ENCODE measurements around the gene REEP5. TPM values are rescaled to one million over a fixed set of nuclear protein-coding genes. Genes with fewer than 3 reads are reported as not detected.

REEP5 gene
- total and polyA plus RNA-seq, 2 of the 13 experiments (the other 11 are each of a cell fraction or from before 2014, with no cell fraction given): 49.4 to 239 TPM

DNA sequence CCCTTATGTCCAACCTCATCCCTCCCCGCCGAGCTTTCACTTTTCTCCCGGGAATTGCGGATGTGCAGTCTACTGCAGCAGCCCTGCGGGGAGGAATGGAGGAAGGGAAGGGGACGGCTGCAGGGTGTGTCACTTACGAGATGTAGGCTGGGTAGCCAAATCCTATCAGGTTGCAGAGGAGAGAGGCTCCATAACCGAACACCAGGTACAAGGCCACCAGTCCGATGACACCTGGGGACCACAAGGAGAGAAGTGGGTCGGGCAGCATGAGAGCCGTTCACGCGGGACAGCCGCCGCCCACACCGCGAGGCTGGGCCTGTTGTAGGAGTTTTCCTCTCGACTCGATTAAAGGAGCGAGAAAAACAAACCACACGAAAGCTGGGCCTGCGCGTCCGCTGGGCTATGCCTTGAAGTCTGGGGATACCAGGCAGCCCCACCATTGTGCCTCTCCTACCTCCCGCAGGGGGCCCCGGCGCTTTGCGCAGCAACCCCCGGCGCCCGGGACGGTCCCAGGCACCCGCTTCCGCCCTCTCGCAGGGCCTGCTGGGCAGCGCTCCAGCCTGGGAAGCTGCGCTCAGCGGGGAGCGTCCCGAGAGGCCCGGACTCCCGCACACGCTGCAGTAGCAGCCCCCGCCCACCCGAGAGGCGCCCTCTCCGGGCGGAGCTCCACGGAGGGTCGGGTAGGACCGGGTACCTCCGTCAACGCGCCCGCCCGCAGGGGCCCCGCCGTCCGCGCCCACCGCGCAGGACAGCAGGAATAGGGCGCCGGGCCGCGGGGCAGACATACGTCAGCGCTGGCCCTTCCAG is 798 bp downstream of the REEP5 start (continued):
- TF ChIP-seq, protein P1, sequence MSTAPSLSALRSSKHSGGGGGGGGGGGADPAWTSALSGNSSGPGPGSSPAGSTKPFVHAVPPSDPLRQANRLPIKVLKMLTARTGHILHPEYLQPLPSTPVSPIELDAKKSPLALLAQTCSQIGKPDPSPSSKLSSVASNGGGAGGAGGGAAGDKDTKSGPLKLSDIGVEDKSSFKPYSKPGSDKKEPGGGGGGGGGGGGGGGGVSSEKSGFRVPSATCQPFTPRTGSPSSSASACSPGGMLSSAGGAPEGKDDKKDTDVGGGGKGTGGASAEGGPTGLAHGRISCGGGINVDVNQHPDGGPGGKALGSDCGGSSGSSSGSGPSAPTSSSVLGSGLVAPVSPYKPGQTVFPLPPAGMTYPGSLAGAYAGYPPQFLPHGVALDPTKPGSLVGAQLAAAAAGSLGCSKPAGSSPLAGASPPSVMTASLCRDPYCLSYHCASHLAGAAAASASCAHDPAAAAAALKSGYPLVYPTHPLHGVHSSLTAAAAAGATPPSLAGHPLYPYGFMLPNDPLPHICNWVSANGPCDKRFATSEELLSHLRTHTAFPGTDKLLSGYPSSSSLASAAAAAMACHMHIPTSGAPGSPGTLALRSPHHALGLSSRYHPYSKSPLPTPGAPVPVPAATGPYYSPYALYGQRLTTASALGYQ (CRISPR knock-in tag; IDR thresholded peaks at IDR 0.05): no peak
- TF ChIP-seq, protein P2, sequence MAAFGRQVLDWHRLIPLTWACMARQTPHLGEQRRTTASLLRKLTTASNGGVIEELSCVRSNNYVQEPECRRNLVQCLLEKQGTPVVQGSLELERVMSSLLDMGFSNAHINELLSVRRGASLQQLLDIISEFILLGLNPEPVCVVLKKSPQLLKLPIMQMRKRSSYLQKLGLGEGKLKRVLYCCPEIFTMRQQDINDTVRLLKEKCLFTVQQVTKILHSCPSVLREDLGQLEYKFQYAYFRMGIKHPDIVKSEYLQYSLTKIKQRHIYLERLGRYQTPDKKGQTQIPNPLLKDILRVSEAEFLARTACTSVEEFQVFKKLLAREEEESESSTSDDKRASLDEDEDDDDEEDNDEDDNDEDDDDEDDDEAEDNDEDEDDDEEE (CRISPR knock-in tag; IDR thresholded peaks at IDR 0.05): no peak
- TF ChIP-seq CC2D1A (CRISPR knock-in tag; IDR thresholded peaks at IDR 0.05) (no peak), ZNF44 (CRISPR knock-in tag; IDR thresholded peaks at IDR 0.05) (no peak; the same call in 1 of the 2 replicates), ZFP90 (CRISPR knock-in tag; IDR thresholded peaks at IDR 0.05; ENCODE audit: borderline replicate concordance) (no peak), RARG (CRISPR knock-in tag; IDR thresholded peaks at IDR 0.05; ENCODE audit: low read depth) (no peak), ZNF3 (CRISPR knock-in tag; IDR thresholded peaks at IDR 0.05) (no peak), ZSCAN9 (CRISPR knock-in tag; IDR thresholded peaks at IDR 0.05; ENCODE audit: borderline replicate concordance) (no peak), THYN1 (CRISPR knock-in tag; IDR thresholded peaks at IDR 0.05; ENCODE audit: borderline replicate concordance, low read depth) (0 out of 2 replicates have a peak, but pooled peaks have one; percentile 59), KDM5B (CRISPR knock-in tag; IDR thresholded peaks at IDR 0.05; ENCODE audit: borderline replicate concordance) (peak; percentile 81; the same call in 1 of the 2 replicates), RAD21 (CRISPR knock-in tag; IDR thresholded peaks at IDR 0.05) (no peak), ZBTB38 (CRISPR knock-in tag; IDR thresholded peaks at IDR 0.05) (no peak)
- TF ChIP-seq, protein P3, sequence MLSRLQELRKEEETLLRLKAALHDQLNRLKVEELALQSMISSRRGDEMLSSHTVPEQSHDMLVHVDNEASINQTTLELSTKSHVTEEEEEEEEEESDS (CRISPR knock-in tag; IDR thresholded peaks at IDR 0.05; ENCODE audit: borderline replicate concordance): no peak
- TF ChIP-seq, protein P4, sequence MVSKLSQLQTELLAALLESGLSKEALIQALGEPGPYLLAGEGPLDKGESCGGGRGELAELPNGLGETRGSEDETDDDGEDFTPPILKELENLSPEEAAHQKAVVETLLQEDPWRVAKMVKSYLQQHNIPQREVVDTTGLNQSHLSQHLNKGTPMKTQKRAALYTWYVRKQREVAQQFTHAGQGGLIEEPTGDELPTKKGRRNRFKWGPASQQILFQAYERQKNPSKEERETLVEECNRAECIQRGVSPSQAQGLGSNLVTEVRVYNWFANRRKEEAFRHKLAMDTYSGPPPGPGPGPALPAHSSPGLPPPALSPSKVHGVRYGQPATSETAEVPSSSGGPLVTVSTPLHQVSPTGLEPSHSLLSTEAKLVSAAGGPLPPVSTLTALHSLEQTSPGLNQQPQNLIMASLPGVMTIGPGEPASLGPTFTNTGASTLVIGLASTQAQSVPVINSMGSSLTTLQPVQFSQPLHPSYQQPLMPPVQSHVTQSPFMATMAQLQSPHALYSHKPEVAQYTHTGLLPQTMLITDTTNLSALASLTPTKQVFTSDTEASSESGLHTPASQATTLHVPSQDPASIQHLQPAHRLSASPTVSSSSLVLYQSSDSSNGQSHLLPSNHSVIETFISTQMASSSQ (IDR thresholded peaks at IDR 0.05; ENCODE audit: low read depth): no peak
- TF ChIP-seq, protein P4 (CRISPR knock-in tag; IDR thresholded peaks at IDR 0.05; ENCODE audit: borderline replicate concordance): no peak
- TF ChIP-seq, protein P5, sequence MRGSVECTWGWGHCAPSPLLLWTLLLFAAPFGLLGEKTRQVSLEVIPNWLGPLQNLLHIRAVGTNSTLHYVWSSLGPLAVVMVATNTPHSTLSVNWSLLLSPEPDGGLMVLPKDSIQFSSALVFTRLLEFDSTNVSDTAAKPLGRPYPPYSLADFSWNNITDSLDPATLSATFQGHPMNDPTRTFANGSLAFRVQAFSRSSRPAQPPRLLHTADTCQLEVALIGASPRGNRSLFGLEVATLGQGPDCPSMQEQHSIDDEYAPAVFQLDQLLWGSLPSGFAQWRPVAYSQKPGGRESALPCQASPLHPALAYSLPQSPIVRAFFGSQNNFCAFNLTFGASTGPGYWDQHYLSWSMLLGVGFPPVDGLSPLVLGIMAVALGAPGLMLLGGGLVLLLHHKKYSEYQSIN (CRISPR knock-in tag; IDR thresholded peaks at IDR 0.05; ENCODE audit: borderline replicate concordance): no peak
- TF ChIP-seq, protein P6, sequence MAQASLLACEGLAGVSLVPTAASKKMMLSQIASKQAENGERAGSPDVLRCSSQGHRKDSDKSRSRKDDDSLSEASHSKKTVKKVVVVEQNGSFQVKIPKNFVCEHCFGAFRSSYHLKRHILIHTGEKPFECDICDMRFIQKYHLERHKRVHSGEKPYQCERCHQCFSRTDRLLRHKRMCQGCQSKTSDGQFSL (CRISPR knock-in tag; IDR thresholded peaks at IDR 0.05): no peak
- TF ChIP-seq, protein P7, sequence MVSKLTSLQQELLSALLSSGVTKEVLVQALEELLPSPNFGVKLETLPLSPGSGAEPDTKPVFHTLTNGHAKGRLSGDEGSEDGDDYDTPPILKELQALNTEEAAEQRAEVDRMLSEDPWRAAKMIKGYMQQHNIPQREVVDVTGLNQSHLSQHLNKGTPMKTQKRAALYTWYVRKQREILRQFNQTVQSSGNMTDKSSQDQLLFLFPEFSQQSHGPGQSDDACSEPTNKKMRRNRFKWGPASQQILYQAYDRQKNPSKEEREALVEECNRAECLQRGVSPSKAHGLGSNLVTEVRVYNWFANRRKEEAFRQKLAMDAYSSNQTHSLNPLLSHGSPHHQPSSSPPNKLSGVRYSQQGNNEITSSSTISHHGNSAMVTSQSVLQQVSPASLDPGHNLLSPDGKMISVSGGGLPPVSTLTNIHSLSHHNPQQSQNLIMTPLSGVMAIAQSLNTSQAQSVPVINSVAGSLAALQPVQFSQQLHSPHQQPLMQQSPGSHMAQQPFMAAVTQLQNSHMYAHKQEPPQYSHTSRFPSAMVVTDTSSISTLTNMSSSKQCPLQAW (CRISPR knock-in tag; IDR thresholded peaks at IDR 0.05): no peak
